ENCODE data around the gene LAMC3. TPM values are rescaled to one million over a fixed set of nuclear protein-coding genes. Genes with fewer than 3 reads are reported as not detected.

LAMC3 gene
- total RNA-seq, 1 experiment from 2014 or later: not detected

DNA sequence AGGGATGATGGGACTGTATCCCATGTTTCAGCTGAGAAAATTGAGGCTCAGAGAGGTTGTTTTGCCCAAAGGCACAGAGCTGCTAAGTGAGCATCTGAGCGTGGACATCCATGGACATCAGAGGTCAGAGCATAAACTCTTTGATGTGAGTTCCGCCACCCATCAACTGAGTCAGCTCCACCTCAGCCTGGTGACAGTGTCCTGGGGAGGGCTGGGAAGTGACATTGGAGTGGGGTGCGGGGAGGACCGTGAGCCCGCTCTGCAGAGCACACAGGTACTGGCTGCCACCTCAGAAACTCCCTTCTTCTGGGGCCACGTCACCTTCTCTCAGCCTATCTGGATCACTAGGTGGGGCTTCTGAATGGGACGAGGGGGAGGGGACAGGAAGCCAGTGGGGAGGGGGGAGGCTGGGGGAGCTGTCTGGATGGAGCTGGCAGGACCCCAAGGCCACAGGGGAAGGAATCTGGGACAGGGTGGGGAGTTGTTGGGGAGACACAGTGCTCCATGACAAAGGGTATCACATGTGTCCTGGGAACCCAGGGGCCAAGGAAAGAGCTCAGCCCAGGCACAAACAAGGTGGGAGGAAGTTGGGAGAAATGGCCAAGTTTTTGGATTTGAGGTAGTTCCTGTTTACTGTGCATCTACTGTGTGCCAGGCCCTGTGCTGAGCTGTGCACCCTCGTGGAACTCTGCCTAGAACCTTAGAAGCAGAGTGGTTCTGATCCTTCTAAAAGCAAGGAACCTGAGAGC, 2.5 kb downstream of the LAMC3 start:
- no peak for DNase-seq (ENCODE audit: low read depth)

- no peak for DNase-seq (ENCODE audit: low read depth)
Measured at GRCh38 chr9:131012023-131012334, 3.0 kb downstream of the LAMC3 start.

- no peak for DNase-seq (ENCODE audit: low read depth)
Measured at GRCh38 chr9:131012396-131012917, 3.5 kb downstream of the LAMC3 start.

- no peak for DNase-seq (ENCODE audit: low read depth)
Measured at GRCh38 chr9:131013015-131013755, 4.2 kb downstream of the LAMC3 start.

GRCh38 chr9:131013771-131014676, 5.0 kb downstream of the LAMC3 start:
- DNase-seq (ENCODE audit: low read depth): peak; percentile 45

GRCh38 chr9:131015112-131015511, 6.1 kb downstream of the LAMC3 start:
- no peak for DNase-seq (ENCODE audit: low read depth)

DNA sequence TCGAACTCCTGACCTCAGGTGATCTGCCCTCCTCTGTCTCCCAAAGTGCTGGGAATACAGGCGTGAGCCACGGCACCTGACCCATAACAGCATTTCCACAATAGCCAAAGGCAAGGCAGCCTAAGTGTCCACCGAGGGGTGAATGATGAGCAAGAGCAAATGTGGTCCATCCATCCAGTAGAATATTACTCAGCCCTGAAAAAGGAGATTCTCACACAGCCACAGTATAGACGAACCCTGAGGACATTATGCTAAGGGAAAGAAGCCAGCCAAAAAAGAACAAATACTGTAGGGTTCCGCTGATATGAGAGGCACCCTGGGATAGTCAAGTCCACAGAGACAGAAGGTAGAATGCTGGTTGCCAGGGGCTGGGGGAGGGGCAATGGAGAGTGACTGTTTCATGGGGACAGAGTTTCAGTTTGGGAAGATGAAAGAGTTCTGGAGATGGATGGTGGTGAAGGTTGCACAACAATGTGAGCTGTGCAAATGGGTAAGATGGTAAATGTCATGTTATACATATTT, 7.0 kb downstream of the LAMC3 start:
- DNase-seq (ENCODE audit: low read depth): no peak

DNA sequence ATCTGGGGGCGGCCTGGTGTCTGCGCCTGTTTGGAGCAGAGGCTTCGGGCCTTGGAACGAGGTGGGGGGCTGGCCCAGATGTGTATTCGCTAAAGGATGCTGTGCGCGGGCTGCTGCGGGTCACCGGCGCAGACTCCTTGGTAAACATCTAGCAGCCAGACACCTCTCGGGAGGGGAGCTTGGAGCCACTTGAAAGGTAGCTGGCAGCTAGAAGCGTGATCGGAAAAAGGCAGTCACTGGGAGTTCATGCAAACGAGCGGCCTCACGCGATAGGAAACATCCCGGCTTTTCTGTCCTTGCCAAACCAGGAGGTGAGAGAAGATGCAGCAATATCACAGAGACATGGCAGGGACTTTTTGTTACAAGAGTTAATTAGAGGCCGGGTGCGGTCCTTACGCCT, 8.1 kb downstream of the LAMC3 start:
- DNase-seq (ENCODE audit: low read depth): no peak

DNA sequence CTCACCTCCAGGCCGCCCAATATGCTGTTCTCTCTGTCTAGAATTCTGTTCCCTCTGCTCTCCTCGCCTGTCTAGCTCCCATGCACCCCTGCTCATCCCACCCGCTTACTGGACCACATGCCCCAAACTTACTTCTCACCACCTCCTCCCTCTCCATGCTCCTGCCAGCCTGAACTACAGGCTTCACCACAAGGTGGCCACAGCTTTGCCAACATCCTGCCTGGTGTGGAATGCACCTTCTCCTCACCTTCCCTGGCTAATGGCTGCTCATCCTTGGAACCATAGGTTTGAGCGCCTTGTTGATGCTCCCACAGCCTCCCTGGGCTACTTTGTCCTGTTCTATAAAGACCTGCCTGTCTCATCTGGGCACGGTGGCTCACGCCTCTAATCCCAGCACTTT, 9.6 kb downstream of the LAMC3 start:
- DNase-seq (ENCODE audit: low read depth): no peak

GRCh38 chr9:131019388-131020239, 10.6 kb downstream of the LAMC3 start:
- DNase-seq (ENCODE audit: low read depth): peak; percentile 83

DNA sequence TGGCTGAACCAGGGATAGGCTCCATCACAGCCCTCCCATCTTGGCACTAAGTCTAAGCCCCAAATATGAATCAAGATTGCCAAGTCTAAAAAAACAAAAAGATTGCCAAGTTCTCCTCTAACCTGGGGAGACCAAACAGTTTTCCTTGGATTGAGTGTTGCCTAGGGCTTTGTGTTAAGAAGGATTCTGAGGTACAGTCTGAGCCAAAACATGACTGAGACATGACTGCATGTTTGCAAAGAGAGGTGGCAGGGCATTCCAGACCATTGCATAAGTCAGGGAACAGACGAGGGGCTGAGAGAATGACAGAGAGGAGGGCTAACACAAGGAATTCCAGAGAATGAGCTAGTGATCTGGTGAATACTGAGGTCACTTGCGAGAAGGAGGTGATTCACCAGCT, 11.4 kb downstream of the LAMC3 start:
- DNase-seq (ENCODE audit: low read depth): peak; percentile 62

- DNase-seq (ENCODE audit: low read depth): no peak
Measured at GRCh38 chr9:131020862-131021261, 11.9 kb downstream of the LAMC3 start.

- DNase-seq (ENCODE audit: low read depth): no peak
Measured at GRCh38 chr9:131021785-131022184, 12.8 kb downstream of the LAMC3 start.

DNA sequence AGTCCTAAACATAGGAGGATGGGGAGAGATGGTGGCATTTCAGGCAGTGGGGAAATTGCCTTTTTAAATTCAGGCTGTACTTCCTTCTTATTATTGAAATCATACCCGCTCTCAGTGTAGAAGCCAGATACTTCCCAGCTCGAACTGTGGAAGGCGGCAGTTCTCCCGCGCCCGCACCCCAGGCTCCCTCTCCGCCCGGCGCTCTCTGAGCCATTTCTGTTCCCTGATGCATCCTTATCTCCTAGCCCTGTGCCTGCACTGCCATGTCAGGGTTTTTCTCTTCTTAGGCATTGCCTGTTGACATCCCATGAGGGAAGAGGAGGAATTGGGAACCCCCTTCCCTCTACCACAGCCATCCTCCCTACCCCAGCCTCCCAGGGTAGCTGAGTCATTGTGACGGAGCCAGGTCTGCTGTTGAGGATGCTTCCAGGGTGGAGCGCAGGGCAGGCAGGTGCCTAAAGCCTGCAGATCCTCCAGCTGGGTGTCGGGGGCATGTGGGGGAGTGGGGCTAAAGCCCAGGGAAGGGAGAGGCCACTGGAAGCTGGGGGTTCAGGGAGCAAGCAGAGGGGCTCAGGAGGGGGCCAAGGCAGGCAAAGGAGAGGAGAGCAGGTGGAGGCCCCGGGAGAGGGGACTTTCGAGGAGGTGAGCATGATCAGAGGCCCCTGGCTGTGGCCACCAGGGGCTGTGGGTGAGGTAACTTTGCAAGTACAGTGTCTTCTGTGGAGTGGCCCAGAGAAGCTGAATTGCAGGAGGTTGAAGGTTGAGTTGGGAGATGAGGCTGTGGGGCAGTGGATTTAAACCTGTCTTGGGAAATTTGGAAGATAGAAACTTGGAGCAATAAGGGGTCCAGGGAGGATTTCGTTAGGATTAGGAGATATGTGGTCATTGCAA, 16.2 kb downstream of the LAMC3 start:
- no peak for DNase-seq (ENCODE audit: low read depth)

DNA sequence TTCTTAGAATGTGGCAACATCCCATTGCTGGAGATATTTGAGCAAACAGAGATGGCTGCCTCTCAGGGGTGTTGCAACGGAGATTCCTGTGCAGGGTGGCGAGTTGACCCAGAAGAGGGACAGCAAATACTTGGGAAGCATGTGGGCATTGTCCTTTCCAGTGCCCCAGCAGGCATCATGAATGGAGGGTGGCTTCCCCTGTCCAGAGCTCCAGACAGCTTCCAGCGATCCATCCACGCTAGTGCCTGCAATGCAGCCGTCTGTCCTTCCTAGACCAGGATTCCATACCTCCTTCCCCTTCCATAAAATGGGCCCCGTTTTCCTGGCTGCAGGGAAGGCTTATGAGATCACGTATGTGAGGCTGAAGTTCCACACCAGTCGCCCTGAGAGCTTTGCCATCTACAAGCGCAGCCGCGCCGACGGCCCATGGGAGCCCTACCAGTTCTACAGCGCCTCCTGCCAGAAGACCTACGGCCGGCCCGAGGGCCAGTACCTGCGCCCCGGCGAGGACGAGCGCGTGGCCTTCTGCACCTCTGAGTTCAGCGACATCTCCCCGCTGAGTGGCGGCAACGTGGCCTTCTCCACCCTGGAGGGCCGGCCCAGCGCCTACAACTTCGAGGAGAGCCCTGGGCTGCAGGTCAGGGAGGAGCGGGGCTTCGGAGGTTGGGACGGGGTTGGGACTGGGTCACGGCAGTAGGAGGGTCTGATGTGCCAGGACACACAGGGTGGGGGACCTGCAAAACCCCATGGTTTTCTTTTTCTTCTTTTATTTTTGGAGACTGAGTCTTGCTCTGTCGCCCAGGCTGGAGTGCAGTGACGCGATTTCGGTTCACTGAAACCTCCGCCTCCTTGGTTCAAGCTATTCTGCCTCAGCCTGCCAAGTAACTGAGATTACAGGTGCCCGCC, 17.2 kb downstream of the LAMC3 start:
- no peak for DNase-seq (ENCODE audit: low read depth)

DNA sequence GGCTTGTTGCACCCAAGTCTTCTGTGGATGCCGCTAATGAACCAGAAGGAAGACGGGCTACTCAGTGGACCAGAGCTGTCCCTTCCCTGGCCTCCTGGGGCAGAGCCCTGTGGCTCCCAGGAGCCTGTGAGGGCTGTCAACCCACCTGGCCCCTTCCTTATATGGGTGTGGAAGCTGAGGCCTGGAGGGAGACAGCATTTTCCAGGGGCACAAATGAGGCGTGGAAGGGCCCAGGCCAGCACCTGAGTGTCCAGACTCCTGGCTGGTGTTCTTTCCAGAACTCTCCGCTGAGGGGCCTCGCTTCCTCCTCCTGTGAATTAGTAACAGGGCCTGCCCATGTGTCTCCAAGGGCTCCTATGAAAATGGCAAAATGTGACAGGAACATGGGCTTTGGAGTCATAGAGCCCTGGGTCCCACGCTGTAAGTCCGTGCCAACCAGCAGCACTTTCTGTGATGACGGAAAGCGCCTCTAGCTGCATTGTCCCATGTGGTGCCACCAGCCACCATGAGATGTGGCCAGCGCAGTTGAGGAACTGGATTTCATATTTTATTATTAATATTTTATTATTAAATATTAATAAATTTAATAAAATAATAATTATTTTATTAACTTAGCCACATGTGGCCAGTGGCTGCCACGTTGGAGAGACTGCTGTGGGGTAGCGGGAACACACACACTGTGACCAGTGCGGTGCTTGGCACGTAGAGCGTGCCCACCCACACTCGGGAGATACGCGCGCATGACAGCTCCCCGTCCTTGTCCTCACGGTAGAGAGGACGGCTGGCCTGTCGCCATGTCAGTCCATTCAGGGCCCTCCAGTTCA, 18.3 kb downstream of the LAMC3 start:
- DNase-seq (ENCODE audit: low read depth): no peak

DNA sequence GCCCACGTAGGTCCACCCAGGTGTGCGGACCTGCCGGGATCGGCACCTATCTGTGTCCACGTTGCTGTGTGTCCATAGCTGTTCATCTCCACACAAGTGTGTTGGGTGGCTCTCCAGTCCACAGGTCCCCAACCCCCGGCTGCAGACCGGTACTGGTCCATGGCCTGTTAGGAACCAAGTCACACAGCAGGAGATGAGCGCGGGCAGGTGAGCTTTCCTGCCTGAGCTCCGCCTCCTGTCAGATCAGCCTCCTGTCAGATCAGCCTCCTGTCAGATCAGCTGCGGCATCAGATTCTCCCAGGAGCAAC, 18.9 kb downstream of the LAMC3 start:
- no peak for DNase-seq (ENCODE audit: low read depth)

DNA sequence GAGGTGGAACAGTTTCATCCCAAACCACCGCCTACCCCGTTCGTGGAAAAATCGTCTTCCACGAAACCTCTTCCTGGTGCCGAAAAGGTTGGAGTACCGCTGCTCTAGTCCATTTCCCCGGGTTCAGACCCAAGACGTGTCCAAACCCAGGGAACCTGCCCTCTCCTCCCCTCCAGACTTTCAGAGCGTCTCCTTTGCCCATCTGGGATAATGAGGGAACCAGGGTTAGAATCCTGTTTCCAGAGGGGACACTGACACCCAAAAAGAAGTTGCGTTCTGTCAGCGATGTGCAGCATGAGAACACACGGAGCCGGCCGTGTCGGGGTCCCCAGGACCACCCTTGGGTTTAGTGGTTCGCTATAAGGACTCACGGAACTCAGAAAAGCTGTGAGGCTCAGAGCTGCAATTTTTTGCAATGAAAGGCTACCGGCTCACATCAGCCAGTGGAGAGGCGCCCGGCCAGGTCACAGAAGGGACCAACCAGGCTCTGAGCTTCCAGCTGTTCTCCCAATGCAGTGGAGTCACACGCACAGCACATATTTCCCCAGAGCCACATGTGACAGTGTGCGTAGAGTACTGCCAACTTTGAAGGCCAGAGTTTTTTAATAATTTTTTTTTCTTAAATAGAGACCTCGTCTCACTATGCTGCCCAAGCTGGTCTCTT, 19.4 kb downstream of the LAMC3 start:
- DNase-seq (ENCODE audit: low read depth): no peak

Measured in RPMI7951 (cell line).